Fibroblast of skin of right biceps (primary cell): ENCODE data around the gene KLF16.
"Not testable (repeated sequence)": the region's sequence is repeated elsewhere in the genome, so short reads cannot be mapped to it uniquely, and the experiment has no call there.

ENCODE experiments used
- DNase-seq: peaks from one replicate; pipeline ENCODE4 v3.0.0-alpha.2; 2013

Gene KLF16

DNA sequence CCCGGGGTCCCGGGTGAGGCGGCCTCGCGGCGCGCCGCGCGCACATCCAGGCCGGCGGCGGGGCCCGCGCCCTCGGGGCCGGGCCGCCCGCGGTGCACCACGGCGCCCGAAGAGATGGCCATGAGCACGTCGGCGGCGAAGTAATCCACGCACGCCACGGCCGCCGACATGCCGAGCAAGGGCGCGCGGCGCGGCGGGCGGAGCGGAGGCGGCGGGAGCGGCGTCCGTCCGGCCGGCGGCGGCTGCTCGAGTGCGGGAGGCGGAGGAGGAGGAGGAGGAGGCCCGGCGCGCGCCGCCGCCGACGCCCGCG is at the start of gene KLF16:
Gene KLF16 (minus strand): TSS at position 252 of the 310 bp plus-strand sequence. CDS start 82 bp downstream, at position 170.
- DNase-seq, result no peak

- DNase-seq, result no peak
Observed at GRCh38 chr19:1912760-1913505, 49.6 kb upstream of the KLF16 start.

GRCh38 chr19:1911995-1912394 is 48.6 kb upstream of the KLF16 start:
- DNase-seq, result no peak

GRCh38 chr19:1911098-1911497 is 47.7 kb upstream of the KLF16 start:
- DNase-seq, result no peak

DNA sequence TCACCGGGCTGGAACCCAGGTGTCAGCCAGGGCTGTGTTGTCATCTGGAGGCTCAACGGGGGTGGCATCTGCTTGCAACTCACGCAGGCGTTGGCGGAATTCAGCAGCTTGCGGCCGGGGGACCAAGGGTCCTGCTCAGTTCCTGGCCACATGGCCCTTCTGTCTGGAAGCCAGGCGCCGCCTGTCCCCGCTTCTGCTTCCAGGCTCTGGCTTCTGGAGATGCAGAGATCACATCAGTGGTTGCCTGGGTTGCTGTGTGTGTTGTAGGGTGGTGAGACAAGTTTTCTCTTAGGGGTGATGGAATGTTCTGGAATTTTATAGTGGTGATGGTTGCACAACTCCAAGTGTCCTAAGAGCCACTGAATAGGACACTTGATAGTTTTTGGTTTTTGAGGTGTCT is 46.8 kb upstream of the KLF16 start:
- DNase-seq, result peak; percentile 32

DNA sequence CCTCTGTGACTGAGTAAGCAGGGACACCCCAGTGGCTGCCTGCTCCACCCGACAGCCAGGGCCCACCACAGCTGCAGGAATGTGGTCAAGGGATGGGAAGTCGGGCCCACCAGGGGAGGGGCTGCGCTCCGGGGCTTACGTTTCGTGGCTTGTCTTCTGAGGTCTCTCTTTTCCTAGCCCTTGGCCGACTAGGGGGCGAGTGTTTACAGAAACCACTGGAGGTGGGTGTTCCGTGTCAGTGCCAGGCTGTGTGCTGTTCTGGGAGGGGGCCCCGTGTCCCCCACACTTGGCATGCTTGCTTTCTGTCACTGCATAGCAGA is 46.3 kb upstream of the KLF16 start:
- no peak for DNase-seq

DNA sequence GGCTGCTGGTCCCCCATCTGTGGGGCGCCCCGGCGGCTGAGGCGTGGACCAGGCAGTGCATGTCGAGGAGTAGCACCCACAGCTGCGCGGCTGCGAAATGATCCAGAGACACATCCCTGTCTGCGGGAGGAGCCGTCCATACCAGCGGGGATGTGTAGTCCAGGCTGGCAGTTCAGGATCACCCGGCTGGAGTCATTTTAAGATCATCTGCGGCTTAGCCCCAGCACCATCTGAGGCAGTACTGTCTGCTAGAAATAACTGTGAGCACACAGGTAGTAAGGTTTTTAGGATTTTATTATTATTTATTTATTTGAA is 44.9 kb upstream of the KLF16 start:
- DNase-seq, result no peak

DNA sequence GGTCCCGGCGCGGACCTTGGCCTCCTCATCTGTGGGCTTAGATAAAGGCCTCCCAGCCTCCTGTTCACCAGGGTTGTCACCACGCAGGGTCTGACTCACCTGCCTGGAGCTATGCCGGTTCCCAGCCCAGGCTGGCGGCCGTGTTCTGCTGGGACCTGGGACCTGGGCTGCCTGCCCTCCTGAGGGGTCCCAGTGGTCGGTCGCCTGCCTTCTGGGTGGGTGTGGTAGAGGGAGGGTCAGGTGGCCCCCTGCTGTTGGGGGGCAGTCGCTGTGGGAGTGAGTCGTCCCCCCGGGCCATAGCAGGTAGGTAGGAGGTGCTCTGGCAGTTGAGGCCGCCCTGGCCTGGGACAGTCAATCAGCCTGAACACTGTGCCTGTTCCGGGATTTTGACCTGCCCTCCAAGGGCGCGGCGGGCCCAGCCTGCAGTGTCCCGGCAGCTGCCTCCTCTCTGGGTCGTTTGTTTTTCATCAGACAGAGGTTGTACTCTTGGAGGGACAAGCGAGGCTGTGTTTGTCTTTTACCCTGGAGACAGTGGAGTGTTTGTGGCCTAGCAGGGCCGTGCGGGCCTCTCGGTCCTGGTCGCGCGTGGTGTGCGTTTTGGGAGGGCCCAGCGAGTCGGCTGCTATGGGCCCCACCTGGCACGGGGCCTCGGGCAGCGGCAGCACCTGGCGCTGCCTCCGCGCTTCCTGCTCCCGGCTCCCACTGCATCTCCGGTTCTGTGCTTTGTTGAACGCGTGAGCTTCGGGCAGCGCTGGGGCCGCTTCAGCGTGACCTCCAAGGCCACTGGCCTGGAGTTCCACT is 44.4 kb upstream of the KLF16 start:
- DNase-seq, result no peak

- no peak for DNase-seq
Observed at GRCh38 chr19:1906985-1907562, 43.7 kb upstream of the KLF16 start.

DNA sequence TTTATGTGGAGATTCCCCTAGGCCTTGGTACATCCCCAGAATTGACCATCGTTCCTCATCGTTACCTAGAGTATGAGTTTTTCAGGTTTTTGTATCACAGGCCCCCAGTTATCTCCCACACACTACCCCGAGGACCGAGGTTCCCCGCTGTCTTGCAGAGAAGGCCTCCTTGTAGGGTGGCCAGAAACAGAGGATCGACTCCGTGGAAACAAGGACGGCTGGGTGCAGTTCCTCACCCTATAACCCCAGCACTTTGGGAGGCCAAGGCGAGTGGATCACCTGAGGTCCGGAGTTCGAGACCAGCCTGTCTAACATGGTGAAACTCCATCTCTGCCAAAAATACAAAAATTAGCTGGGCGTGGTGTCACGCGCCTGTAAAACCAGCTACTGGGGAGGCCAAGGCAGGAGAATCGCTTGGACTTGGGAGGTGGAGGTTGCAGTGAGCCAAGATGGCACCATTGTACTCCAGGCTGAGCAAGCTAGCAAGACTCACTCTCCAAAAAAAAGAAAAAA is 42.5 kb upstream of the KLF16 start:
- no peak for DNase-seq

DNA sequence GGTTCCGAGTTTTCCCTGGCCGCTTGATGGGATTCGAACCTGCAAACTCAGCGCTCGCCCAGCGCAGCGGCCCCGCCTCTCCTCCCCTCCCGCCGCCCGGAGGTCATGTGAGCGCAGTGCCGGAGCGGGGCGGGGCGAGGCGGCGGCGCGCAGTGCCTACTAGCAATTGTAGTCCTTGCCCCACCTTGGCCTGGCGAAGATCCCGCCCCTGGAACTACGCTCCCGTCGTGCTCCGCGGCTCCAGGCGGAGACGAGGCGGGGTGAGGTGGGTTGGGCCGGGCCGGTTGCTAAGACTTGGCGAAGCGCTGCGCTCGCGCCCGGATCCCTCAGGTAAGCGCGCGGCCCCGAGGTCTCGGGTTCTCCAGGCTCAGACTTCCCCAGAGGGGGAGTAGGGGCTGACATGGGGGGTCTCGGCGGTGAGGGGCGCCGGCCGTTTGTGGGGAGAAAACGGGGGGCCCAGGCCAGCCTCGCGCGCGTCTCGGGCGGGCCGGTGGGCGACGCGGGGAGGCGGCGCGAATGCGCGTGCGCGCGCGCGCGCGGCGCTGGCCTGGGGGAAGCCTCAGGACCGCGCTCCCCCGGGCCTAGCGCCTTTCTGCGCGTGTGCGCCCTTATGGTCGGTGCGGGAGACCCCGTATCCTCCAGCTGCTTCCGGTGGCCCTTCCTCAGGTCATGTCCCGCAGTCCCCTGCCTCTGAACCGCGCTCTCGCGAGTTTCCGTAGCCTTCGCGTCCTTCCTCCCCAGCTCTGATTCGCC is 41.9 kb upstream of the KLF16 start, which contains the start of the genes ADAT3 and SCAMP4:
Gene ADAT3 (plus strand): TSS at position 290 of the 753 bp plus-strand sequence. CDS start 6,649 bp downstream, outside the sequence.
Gene SCAMP4 (plus strand): TSS at position 290 of the 753 bp plus-strand sequence. CDS start 9,621 bp downstream, outside the sequence.
- peak; percentile 99 for DNase-seq

GRCh38 chr19:1904860-1905109 is 41.4 kb upstream of the KLF16 start:
- no peak for DNase-seq

- no peak for DNase-seq
Observed at GRCh38 chr19:1902923-1903322, 39.5 kb upstream of the KLF16 start.

DNA sequence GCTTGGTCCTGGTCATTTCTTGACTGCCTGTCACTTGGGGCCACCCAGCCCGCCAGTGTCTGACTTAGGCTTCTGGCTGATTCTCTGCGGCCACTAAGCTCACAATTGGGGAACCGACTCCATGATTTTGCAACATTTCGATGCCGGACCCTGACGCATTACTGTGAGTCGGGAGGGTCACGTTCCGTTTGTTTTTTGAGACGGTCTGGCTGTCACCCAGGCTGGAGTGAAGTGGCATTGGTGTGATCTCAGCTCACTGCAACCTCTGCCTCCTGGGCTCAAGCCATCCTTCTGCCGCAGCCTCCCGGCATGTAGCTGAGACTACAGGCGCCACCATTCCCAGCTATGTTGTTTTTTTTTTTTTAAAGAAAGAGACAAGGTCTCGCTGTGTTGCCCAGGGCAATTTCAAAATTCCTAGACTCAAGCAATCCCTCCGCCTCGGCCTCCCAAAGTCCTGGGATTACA is 38.6 kb upstream of the KLF16 start:
- DNase-seq, result no peak

DNA sequence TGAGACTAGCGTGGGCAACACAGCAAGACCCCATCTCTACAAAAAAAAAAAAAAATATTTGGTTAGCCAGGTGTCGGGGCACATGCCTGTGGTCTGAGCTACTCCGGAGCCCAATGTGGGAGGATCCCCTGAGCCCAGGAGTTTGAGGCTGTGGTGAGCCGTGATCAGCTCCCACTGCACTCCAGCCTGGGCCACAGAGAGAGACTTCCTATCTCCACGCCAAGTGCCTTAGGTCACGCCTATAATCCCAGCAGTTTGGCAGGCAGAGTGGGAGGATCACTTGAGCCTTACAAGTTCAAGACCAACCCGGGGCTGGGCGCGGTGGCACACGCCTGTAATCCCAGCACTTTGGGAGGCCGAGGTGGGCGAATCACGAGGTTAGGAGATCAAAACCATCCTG is 33.1 kb upstream of the KLF16 start:
- no peak for DNase-seq

- no peak for DNase-seq
Observed at GRCh38 chr19:1893791-1894190, 30.4 kb upstream of the KLF16 start.

DNA sequence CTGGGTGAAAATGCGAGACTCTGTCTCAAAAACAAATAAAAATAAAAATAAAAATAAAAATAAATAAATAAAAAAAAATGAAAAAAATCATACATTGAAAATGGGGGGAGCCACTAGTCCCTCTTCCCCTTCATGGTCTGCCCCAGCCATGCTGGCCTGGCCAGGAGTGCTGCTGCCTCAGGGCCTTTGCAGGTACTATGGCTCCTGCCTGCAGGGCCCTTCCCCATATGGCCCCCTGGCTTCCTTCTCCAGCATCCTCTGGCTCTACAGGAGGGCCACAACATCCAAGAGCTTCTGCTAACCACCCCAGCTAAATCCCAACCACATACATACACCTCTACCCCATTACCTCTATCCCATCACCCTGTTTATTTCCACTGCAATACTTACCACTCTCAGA is 26.5 kb upstream of the KLF16 start:
- no peak for DNase-seq

GRCh38 chr19:1888385-1888784 is 25.0 kb upstream of the KLF16 start:
- DNase-seq, result no peak

GRCh38 chr19:1886360-1886759 is 23.0 kb upstream of the KLF16 start:
- not testable (repeated sequence) for DNase-seq

GRCh38 chr19:1885398-1886119 is 22.2 kb upstream of the KLF16 start, which contains the start of gene ABHD17A:
ABHD17A (minus strand) TSS chr19:1885496; CDS start chr19:1881566, 3,930 bp downstream.
- peak; percentile 94 for DNase-seq

- DNase-seq, result no peak
Observed at GRCh38 chr19:1884719-1885334, 21.4 kb upstream of the KLF16 start.

GRCh38 chr19:1884291-1884718 is 20.9 kb upstream of the KLF16 start:
- no peak for DNase-seq
